K562 (cell line): Measurements from ENCODE around the gene ELK4. TPM values are rescaled to one million over a fixed set of nuclear protein-coding genes. Genes with fewer than 3 reads are reported as not detected.
"Not testable (repeated sequence)": the region's sequence is repeated elsewhere in the genome, so short reads cannot be mapped to it uniquely, and the experiment has no call there.

Experiments
- ATAC-seq: fragments of 200-7000 bp; cut with Tn5 transposase; 3 replicates; pipeline ENCODE4 v1.9.1; 2020; ENCODE audit warnings: moderate library complexity
- BruUV-seq: library from RNA; stranded (reverse); fragments of 400-500 nt; replicated peaks from 2 replicates; lab custom pipeline; 2021; lab: Mats Ljungman, UMichigan
- CTCF ChIA-PET: fragments of 300-600 bp; formaldehyde crosslinking; extraction: SDS; loops from one replicate; lab custom pipeline; 2021; ENCODE audit warnings: low intra/inter-chr PET ratio; lab: Yijun Ruan, JAX
- POLR2A ChIA-PET: fragments of 300-600, 350-650 bp; sonication (Branson Sonifier 250); formaldehyde crosslinking; extraction: SDS; loops from one replicate; lab custom pipeline; 2021; ENCODE audit warnings: antibody characterized with exemption, inconsistent platforms; lab: Yijun Ruan, JAX
- DNase-seq, 4 experiments: peaks; one replicate each; pipeline versions ENCODE4 v3.0.0 to v3.0.0-alpha.2; 2011 to 2018; ENCODE audit warnings: low spot score in 3 of 4, mixed read lengths in 3 of 4; ENCODE audit errors: extremely low read depth in 1 of 4
- FAIRE-seq: peaks from 2 replicates; lab custom pipeline; 2011; peaks lifted over from hg19 to GRCh38; lab: Jason Lieb, UNC
- H2AFZ ChIP-seq: 2 replicates; pipeline ENCODE4 v1.6.0; 2011; ENCODE audit warnings: low read depth, low read length, control low read depth, inconsistent platforms
- H3K27ac ChIP-seq: fragments of 200-600 bp; 3 replicates; pipeline ENCODE4 v1.8.0; 2011; ENCODE audit warnings: low read depth, mild to moderate bottlenecking, control low read depth, inconsistent platforms, low read length, moderate library complexity, mixed read lengths; ENCODE audit errors: extremely low read depth
- H3K27me3 ChIP-seq, 2 experiments: fragments of 300-600 bp in 1 of 2; 2 replicates in 1 of 2; 3 replicates in 1 of 2; pipeline versions ENCODE4 v1.6.0 to v1.8.0; 2011; ENCODE audit warnings: inconsistent platforms in 2 of 2, low read length in 2 of 2, mild to moderate bottlenecking in 1 of 2, mixed read lengths in 1 of 2, moderate library complexity in 1 of 2; ENCODE audit not compliant: control insufficient read depth in 2 of 2, insufficient read depth in 2 of 2
- H3K36me3 ChIP-seq: fragments of 300-600 bp; 3 replicates; pipeline ENCODE4 v1.8.0; 2011; ENCODE audit warnings: mild to moderate bottlenecking, low read length, inconsistent platforms; ENCODE audit not compliant: control insufficient read depth, insufficient read depth
- H3K4me1 ChIP-seq, 2 experiments: fragments of 200-600 bp in 1 of 2; replicated peaks in 1 of 2; 2 replicates in 1 of 2; 3 replicates in 1 of 2; pipeline versions ENCODE4 v1.5.1 to v1.8.0; 2011; ENCODE audit warnings: inconsistent platforms in 2 of 2, low read length in 2 of 2, mild to moderate bottlenecking in 1 of 2, mixed read lengths in 1 of 2, moderate library complexity in 1 of 2; ENCODE audit not compliant: control insufficient read depth in 2 of 2, insufficient read depth in 2 of 2
- H3K4me2 ChIP-seq: 2 replicates; pipeline ENCODE4 v1.6.1; 2011; ENCODE audit warnings: low read length, control low read depth, inconsistent platforms, mixed read lengths; ENCODE audit not compliant: insufficient read depth
- H3K4me3 ChIP-seq: fragments of 200-600 bp; sonication (generic), shearing (Covaris generic); 2 replicates; pipeline ENCODE4 v1.5.1; 2016; ENCODE audit warnings: control low read depth, inconsistent platforms
- H3K79me2 ChIP-seq: fragments of 200-600 bp; 3 replicates; pipeline ENCODE4 v1.8.0; 2011; ENCODE audit warnings: low read length, inconsistent platforms; ENCODE audit not compliant: control insufficient read depth, insufficient read depth
- H3K9ac ChIP-seq, 2 experiments: 2 replicates each; pipeline versions ENCODE4 v1.6.0 to v1.6.1; 2011; ENCODE audit warnings: low read depth in 2 of 2, low read length in 2 of 2, control low read depth in 1 of 2, inconsistent platforms in 1 of 2, mild to moderate bottlenecking in 1 of 2, mixed read lengths in 1 of 2; ENCODE audit not compliant: insufficient read depth in 1 of 2
- H3K9me1 ChIP-seq: one replicate; pipeline ENCODE4 v1.6.0; 2011; ENCODE audit warnings: inconsistent platforms, mild to moderate bottlenecking, low read length, moderate library complexity; ENCODE audit not compliant: control insufficient read depth, insufficient read depth
- H3K9me3 ChIP-seq: replicated peaks from 2 replicates; pipeline ENCODE4 v1.5.1; 2011; ENCODE audit warnings: low read depth, low read length, inconsistent platforms; ENCODE audit not compliant: control insufficient read depth, insufficient read depth
- H4K20me1 ChIP-seq: replicated peaks from 2 replicates; pipeline ENCODE4 v1.6.1; 2011; ENCODE audit warnings: low read length, inconsistent platforms, mixed read lengths; ENCODE audit not compliant: control insufficient read depth, insufficient read depth
- CREB1 ChIP-seq, 2 experiments: sonication (generic) in 1 of 2; formaldehyde crosslinking in 1 of 2; IDR thresholded peaks; 2 replicates each; pipeline versions ENCODE4 v1.6.1 to v1.8.0; 2012 to 2022; ENCODE audit warnings: inconsistent platforms in 1 of 2, mild to moderate bottlenecking in 1 of 2, missing genetic modification reagents in 1 of 2, moderate library complexity in 1 of 2
- NUFIP1 ChIP-seq: fragments of 450-650 bp; IDR thresholded peaks from 2 replicates; pipeline ENCODE4 v1.6.1; 2018; ENCODE audit not compliant: partially characterized antibody
- SMARCA5 ChIP-seq: fragments of 450-650 bp; IDR thresholded peaks from 2 replicates; pipeline ENCODE4 v1.6.1; 2016
- SREBF1 ChIP-seq: fragments of 150-350 bp; IDR thresholded peaks from 2 replicates; pipeline ENCODE4 v1.6.1; 2014; ENCODE audit warnings: antibody characterized with exemption, low read depth, low read length, borderline replicate concordance
- TAL1 ChIP-seq: fragments of 450-650 bp; IDR thresholded peaks from 2 replicates; pipeline ENCODE4 v1.6.1; 2016; ENCODE audit warnings: mild to moderate bottlenecking
- ZSCAN32 ChIP-seq: fragments of 450-650 bp; formaldehyde crosslinking; IDR thresholded peaks from 2 replicates; pipeline ENCODE4 v1.4.0; 2020; ENCODE audit warnings: mild to moderate bottlenecking, moderate library complexity
- WGBS: fragments of 100-300 bp; shearing (Covaris generic); methylation state at CpG from one replicate; pipeline ENCODE4 v1.1.6; 2016; ENCODE audit warnings: low coverage, mixed read lengths; ENCODE audit not compliant: insufficient coverage; ENCODE audit errors: missing lambda C conversion rate; 5-methylcytosine and 5-hydroxymethylcytosine counted together
- in situ Hi-C: fragments of 300-500 bp; cut with MboI; formaldehyde crosslinking; loops from 4 replicates; pipeline ENCODE4 v1.15.0; 2018; ENCODE audit warnings: inconsistent platforms, mixed read lengths
- intact Hi-C: fragments of 100-400 bp; cut with micrococcal nuclease; formaldehyde crosslinking; loops from 2 replicates; pipeline ENCODE4 v1.14.2; 2022
- polyA plus RNA-seq, 8 experiments: library from polyadenylated mRNA; depleted of rRNA in 4 of 8; stranded (reverse) in 5 of 8; unstranded in 3 of 8; fragments of >200 nt; fragmentation: Nextera tagmentation in 2 of 8; fragmentation: Illumina TruSeq in 1 of 8; extraction: Ambion mirVana in 2 of 8; extraction: Trizol in 1 of 8; gene quantifications; 2 replicates each; pipeline versions ENCODE4 v1.2.1 to v1.2.3, GENCODE V29; 2011 to 2014; ENCODE audit warnings: inconsistent platforms in 1 of 8, missing spikeins in 1 of 8
- total RNA-seq, 7 experiments: library from RNA; depleted of rRNA in 6 of 7; stranded (reverse); fragments of >200 nt in 6 of 7; fragmentation: Illumina TruSeq in 2 of 7; extraction: Trizol in 2 of 7; gene quantifications; 2 replicates each; pipeline versions ENCODE4 v1.2.1 to v1.2.3, GENCODE V29; 2011 to 2021; ENCODE audit warnings: low replicate concordance in 1 of 7

Gene ELK4
- total and polyA plus RNA-seq, 9 of the 15 experiments (the other 6 are each of a cell fraction or from before 2014, with no cell fraction given), result 2.0 to 21.7 (median 9.2) TPM

- H4K20me1 ChIP-seq, result no peaks in the 10 kb centered on the region
- in situ Hi-C loops (no loop called here), intact Hi-C loops (no loop called here)
- no peak for DNase-seq
- FAIRE-seq, result no peak
- 0 out of 2 replicates have a peak overlapping the region, but pooled peaks have one; percentile 30 for H2AFZ ChIP-seq
- CTCF ChIA-PET, result no interaction called here
- 3% methylated on average over 4 of the region's 4 CpGs for WGBS
- no peak overlapping the region for H3K4me2 ChIP-seq
- H3K9ac ChIP-seq, result no peak overlapping the region
- BruUV-seq, result no TSS peak
- H3K9me1 ChIP-seq, result no peaks in the 10 kb centered on the region
- TF ChIP-seq ZSCAN32 (no peak), SMARCA5 (no peak), CREB1 (IDR thresholded peaks at IDR 0.05) (no peak), CREB1 (CRISPR knock-in tag; IDR thresholded peaks at IDR 0.05) (no peak), TAL1 (no peak), NUFIP1 (no peak), SREBF1 (no peak)
- no peak overlapping the region for H3K27ac ChIP-seq
- no peak overlapping the region for H3K4me3 ChIP-seq
- no peaks in the 10 kb centered on the region for H3K36me3 ChIP-seq
- peaks cover 7 to 11% of the 10 kb centered on the region in 2 experiments for H3K4me1 ChIP-seq
- H3K9me3 ChIP-seq, result no peaks in the 10 kb centered on the region
- ATAC-seq, result no peak
- H3K27me3 ChIP-seq, result peaks cover 0 to 4% of the 10 kb centered on the region in 2 experiments; a peak in 2 of 5 replicates
- POLR2A ChIA-PET, result interaction anchor here (0.7 to 1.2 kb wide), 2 partner anchors 10 to 22 kb away, joined by 3 read pairs; no protein-coding TSS in a partner anchor
- H3K79me2 ChIP-seq, result peaks cover 5% of the 10 kb centered on the region; the same call in 1 of the 3 replicates
These were observed 4.9 kb upstream of the ELK4 start for GRCh38 chr1:205636732-205637131.

DNA sequence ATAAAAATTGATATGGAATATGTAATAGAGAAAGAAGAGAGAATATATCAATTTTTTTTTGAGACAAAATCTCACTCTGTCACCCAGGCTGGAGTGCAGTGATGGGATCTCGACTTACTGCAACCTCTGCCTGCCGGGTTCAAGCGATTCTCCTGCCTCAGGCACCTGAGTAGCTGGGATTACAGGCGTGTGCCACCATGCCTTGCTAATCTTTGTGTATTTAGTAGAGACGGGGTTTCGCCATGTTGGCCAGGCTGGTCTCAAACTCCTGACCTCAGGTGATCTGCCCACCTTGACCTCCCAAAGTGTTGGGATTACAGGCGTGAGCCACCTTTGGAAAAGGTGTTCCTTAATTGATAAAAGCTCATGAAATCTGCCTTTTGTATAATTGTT, 4.3 kb upstream of the ELK4 start:
- in situ Hi-C loops, BruUV-seq, H3K9me3 ChIP-seq, H3K27ac ChIP-seq, CTCF ChIA-PET, H3K79me2 ChIP-seq, H3K9ac ChIP-seq, H2AFZ ChIP-seq, intact Hi-C loops, FAIRE-seq, DNase-seq, H3K4me3 ChIP-seq, H3K27me3 ChIP-seq, H3K36me3 ChIP-seq, H3K4me2 ChIP-seq, H3K9me1 ChIP-seq, ATAC-seq, H4K20me1 ChIP-seq: not testable (repeated sequence)
- POLR2A ChIA-PET, result interaction anchor here (0.7 to 1.2 kb wide), 3 partner anchors 8 to 22 kb away, joined by 3 to 4 read pairs (median 3); no protein-coding TSS in a partner anchor
- 35% methylated on average over 7 of the region's 7 CpGs for WGBS
- H3K4me1 ChIP-seq, result peaks cover 7 to 11% of the 10 kb centered on the region in 2 experiments
